Bone marrow (tissue), 2 donors: ENCODE data around the gene PPP1R9A.

ENCODE experiments used
- DNase-seq, 2 donors: peaks; one replicate each; lab custom pipeline; 2025; lab: John Stamatoyannopoulos, UW

PPP1R9A gene

DNA sequence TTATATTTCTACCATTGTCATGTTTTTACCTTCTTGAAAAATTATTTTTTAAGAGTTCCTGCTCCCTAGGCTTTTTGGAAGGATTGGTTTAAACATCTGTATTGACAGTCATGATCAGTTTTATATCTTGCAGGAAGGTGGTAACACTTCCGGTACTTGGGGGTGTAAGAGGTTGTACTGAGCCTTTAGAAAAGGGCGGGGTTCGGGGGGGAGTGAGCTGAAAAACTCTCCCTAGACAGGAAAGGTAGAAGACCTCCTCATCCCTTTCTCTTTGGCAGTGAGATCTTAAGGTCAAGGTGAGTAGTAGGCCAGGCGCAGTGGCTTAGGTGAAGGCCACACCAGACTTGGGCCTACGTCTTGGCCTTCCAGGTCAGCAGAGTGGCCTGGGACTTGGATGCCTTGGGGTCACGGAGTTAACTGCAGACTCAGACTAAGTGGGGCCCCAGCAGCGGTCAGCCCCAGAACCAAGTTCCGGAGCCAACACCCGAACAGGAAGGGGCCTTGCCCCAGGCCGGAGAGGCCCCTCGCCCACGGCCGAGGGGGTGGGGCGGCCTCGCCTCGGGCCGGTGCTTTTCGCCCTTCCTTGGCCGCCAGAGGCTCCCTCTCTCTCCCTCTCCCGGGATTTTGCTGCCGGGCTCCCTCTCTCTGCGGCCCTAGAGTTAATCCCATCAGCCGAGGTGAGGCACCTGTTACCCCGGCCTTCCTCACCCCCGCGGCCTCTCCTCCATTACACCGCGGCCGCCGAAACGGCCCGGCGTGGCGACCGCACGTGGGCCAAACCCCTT is at the start of gene PPP1R9A:
Gene PPP1R9A, plus strand, starts transcription at position 569 of the 785 bp plus-strand sequence. CDS start 2,520 bp downstream, outside the sequence.
- peak in 1 of 2 donors; percentile 39 for DNase-seq

GRCh38 chr7:94871132-94871531 is 36.3 kb upstream of the PPP1R9A start:
- DNase-seq, result no peak

- DNase-seq, result no peak
Measured at GRCh38 chr7:94873239-94873638, 34.2 kb upstream of the PPP1R9A start.

GRCh38 chr7:94874036-94874785 is 33.2 kb upstream of the PPP1R9A start:
- DNase-seq, result no peak

DNA sequence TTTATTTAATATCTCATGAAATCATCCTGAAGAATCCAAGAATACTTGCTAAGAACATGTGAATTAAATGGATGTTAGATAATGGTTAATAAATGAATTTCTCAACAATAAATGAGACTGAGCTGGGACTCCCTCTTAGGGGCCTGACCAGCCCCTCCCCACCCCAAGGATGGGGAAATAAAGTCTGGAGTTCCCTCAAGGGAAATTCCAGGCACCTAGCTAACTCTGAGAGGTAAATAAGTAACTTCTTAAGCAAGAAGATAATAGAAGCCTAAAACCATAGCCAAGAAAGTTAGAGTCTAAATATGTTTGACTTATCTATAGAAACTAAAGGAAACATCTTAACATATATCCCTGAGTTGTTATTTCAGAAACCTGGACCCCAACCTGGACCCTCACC is 32.2 kb upstream of the PPP1R9A start:
- no peak for DNase-seq

- DNase-seq, result no peak
Measured at GRCh38 chr7:94877731-94878670, 29.4 kb upstream of the PPP1R9A start.

- DNase-seq, result no peak
Measured at GRCh38 chr7:94882891-94883290, 24.5 kb upstream of the PPP1R9A start.

DNA sequence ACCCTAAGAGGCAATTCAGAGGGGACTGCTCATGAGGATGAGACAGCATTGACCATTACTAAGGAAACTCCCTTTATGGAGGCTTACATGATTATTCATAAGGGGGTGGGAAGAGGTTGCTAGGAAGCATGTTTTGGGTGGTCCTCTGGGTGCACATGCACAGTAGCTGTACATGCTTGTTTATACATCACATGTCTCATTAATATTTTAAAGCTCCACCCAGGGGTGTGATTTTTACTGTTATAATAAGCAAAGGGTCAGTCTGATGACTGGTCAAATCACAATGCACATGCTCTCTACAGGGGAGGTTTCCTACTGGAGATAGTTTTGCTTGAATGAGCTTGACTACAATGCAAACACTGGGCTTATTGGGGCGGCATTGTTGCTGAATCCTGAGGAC is 23.8 kb upstream of the PPP1R9A start:
- DNase-seq, result no peak

GRCh38 chr7:94888551-94888950 is 18.8 kb upstream of the PPP1R9A start:
- peak in 1 of 2 donors; percentile 43 for DNase-seq

GRCh38 chr7:94888995-94889523 is 18.3 kb upstream of the PPP1R9A start:
- DNase-seq, result no peak

DNA sequence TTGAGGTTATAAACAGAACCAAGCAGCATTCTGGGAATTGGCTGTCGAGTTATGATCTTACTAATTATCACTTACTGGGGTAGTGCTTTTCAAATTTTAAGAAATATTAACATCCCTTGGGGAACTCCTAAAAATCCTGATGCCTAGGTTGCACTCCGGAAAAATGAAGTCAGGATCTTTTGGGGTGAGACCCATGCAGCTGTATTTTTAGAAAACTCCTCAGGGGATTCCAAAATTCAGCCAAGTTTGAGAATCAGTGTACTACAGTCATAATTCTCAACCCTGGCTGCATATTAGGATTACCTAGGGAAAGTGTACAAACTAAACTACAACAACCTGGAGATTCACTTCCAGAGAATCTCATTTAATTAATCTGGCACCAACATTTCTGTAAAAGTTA is 17.2 kb upstream of the PPP1R9A start:
- no peak for DNase-seq

DNA sequence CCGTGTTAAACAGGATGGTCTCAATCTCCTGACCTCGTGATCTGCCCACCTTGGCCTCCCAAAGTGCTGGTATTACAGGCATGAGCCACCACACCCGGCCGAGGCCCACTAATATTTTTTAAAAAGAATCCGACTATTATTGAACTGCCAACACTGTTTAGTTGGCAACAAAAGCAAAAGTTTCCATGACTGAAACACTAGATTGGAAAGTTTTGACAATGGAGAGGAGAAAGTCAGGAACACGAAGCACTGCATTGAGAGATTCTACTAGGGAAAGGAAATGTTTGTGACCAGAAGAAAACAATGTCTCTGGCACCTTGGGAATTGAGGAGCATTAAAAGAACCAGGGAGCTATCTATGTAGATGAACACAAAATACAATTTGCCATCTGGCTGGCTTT is 13.7 kb upstream of the PPP1R9A start:
- no peak for DNase-seq

- no peak for DNase-seq
Measured at GRCh38 chr7:94897541-94897940, 9.9 kb upstream of the PPP1R9A start.

DNA sequence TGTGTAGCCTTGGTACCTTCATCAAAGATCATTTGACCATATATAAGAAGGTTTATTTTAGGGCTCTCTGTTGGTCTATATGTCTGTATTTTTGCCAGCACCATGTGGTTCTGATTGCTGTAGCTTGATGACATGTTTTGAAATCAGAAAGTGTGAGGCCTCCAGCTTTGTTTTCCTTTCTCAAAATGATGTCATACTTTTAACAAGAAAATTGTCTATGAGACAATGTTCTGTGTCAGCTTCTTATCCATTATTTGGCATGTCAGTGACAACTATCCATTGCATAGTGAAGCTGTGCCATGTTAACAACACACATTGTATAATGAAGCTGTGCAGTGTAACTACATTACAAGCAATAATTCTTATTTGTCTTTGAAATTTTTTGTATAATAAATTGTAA is 9.1 kb upstream of the PPP1R9A start:
- no peak for DNase-seq

DNA sequence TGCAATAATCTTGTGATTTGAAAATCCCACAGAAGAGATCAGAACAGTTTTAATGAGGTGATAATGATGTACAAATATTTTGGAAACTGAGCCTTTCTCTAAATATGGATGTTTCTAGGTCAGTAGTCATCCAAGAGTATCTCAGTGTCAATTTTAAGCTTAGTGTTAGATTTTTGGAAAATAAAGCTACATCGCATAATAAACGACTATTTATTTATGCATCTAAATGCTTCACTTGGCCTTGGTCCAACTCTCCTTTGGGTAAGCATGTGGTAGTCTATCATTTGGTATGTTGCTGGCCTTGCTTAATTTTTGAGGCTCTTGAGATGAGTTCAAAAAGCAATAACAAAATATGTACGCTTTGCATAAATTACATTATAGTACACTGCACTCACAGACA is 5.4 kb upstream of the PPP1R9A start:
- no peak for DNase-seq

GRCh38 chr7:94903971-94904370 is 3.4 kb upstream of the PPP1R9A start:
- DNase-seq, result no peak

GRCh38 chr7:94904982-94905381 is 2.4 kb upstream of the PPP1R9A start:
- no peak for DNase-seq

- DNase-seq, result no peak
Measured at GRCh38 chr7:94906065-94906851, 1.1 kb upstream of the PPP1R9A start.

DNA sequence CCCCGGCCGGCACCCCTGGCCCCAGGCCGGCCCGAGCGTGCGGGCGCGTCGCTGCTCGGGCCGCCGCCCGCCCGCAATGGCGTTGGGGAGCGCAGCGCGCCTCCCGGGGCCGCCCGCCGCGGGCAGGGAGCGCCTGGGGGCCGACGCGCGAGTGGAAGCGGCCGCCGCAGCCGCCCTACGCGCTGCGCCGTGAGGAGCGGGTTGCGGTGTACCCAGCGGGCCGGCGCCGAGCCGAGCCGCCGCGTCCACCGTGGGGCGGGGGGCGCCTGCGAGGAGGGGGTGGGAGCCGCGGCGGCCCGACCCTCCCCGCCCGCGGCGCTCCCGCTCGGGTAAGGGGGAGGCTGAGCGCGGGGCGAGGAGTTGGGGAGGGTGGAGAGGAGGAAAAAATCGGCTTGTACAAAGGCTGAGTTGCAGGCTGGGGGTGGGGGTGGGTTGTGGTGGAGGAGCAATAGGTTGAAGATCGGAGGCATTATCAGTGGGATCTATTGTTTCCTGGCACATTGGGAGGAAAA is 473 bp downstream of the PPP1R9A start:
- DNase-seq, result no peak

DNA sequence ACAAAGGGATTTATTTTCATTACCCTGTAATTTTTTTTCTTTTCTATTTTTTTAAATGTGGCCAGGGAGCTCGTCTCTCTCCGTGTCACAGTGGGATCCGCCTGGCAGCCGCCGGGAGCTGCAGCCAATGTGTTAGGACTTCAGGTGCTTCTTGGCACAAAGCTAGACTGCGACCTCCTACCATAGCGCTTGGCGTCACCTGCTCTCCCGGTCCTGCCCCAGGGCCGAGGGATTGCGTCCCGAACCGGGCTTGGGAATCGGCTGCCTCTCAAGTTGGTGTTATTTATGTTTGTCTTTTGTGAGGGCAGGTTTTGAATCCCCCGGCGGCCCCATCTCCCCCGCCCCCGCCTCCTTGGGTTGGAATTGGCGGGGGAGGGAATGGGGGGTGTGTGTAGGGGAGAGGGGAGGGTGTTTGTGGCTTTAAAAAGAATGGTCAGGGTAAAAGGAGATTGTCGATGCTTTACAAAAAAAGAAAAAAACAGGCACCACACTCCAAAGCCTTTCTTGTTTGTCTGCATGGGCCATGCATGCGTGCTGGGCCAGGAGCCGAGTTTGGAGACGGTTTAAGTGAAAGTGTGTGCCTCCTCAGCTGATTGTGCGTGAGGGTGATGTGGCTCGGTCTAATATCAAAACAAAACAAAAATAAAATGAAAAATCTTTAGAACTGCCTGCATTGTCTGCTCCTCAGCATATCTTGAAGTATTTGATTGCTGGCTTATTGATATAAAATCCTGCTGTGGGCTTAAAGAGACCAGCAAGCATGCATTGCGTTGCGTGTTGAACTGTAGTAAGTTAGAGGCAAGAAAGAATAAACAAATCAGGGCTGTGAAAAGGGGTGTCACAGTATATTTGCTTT is 1.2 kb downstream of the PPP1R9A start:
- DNase-seq, result no peak
